ENCODE data around the gene ANKH.

- no peak for TF ChIP-seq ZNF354B (CRISPR knock-in tag; IDR thresholded peaks at IDR 0.05)
- no peak for TF ChIP-seq BATF2 (CRISPR knock-in tag; IDR thresholded peaks at IDR 0.05)
- TF ChIP-seq, protein P1, sequence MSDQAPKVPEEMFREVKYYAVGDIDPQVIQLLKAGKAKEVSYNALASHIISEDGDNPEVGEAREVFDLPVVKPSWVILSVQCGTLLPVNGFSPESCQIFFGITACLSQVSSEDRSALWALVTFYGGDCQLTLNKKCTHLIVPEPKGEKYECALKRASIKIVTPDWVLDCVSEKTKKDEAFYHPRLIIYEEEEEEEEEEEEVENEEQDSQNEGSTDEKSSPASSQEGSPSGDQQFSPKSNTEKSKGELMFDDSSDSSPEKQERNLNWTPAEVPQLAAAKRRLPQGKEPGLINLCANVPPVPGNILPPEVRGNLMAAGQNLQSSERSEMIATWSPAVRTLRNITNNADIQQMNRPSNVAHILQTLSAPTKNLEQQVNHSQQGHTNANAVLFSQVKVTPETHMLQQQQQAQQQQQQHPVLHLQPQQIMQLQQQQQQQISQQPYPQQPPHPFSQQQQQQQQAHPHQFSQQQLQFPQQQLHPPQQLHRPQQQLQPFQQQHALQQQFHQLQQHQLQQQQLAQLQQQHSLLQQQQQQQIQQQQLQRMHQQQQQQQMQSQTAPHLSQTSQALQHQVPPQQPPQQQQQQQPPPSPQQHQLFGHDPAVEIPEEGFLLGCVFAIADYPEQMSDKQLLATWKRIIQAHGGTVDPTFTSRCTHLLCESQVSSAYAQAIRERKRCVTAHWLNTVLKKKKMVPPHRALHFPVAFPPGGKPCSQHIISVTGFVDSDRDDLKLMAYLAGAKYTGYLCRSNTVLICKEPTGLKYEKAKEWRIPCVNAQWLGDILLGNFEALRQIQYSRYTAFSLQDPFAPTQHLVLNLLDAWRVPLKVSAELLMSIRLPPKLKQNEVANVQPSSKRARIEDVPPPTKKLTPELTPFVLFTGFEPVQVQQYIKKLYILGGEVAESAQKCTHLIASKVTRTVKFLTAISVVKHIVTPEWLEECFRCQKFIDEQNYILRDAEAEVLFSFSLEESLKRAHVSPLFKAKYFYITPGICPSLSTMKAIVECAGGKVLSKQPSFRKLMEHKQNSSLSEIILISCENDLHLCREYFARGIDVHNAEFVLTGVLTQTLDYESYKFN (CRISPR knock-in tag; conservative IDR thresholded peaks at IDR 0.05) = no peak
- no peak for TF ChIP-seq CHCHD3 (CRISPR knock-in tag; IDR thresholded peaks at IDR 0.05)
- TF ChIP-seq ELK4 (CRISPR knock-in tag; IDR thresholded peaks at IDR 0.05; ENCODE audit: borderline replicate concordance) = no peak
- no peak for TF ChIP-seq PHF21A (CRISPR knock-in tag; IDR thresholded peaks at IDR 0.05)
- no peak for TF ChIP-seq ZNF883 (CRISPR knock-in tag; IDR thresholded peaks at IDR 0.05; ENCODE audit: not compliant biosample characterization)
- no peak for TF ChIP-seq FOXK1 (CRISPR knock-in tag; IDR thresholded peaks at IDR 0.05; ENCODE audit: borderline replicate concordance, low read depth)
- TF ChIP-seq RELA (CRISPR knock-in tag; IDR thresholded peaks at IDR 0.05) = no peak
- TF ChIP-seq CBFB (CRISPR knock-in tag; IDR thresholded peaks at IDR 0.05) = no peak
- no peak for TF ChIP-seq ZNF10 (CRISPR knock-in tag; IDR thresholded peaks at IDR 0.05; ENCODE audit: borderline replicate concordance, low read depth)
Measured at GRCh38 chr5:14726066-14726838, 145.3 kb downstream of the ANKH start.
